Stomach (tissue), 4 donors: ENCODE results near the gene TMEM107.

Experiments used
- CTCF ChIP-seq, 7 experiments: fragments of 450-650 bp in 4 of 7; fragments of 200-600 bp in 3 of 7; sonication (generic) in 3 of 7; IDR thresholded peaks; one replicate each; pipeline ENCODE4 v1.5.1; 2016 to 2019; ENCODE audit warnings: antibody characterized with exemption in 7 of 7, control low read depth in 2 of 7, mild to moderate bottlenecking in 1 of 7
- POLR2A ChIP-seq, 4 donors: fragments of 450-650 bp; IDR thresholded peaks; one replicate each; pipeline ENCODE4 v1.6.1; 2016; ENCODE audit warnings: antibody characterized with exemption in 4 of 4, control low read depth in 2 of 4, mild to moderate bottlenecking in 1 of 4, moderate library complexity in 1 of 4

GRCh38 chr17:8151641-8152111 lies 24.5 kb downstream of the TMEM107 start:
- no peak for TF ChIP-seq CTCF (IDR thresholded peaks at IDR 0.05)
- TF ChIP-seq POLR2A (IDR thresholded peaks at IDR 0.05): peak in 2 of 4 donors; percentile 25 to 50
